ENCODE results near the gene ZNF74.

The ZNF74 gene

DNA sequence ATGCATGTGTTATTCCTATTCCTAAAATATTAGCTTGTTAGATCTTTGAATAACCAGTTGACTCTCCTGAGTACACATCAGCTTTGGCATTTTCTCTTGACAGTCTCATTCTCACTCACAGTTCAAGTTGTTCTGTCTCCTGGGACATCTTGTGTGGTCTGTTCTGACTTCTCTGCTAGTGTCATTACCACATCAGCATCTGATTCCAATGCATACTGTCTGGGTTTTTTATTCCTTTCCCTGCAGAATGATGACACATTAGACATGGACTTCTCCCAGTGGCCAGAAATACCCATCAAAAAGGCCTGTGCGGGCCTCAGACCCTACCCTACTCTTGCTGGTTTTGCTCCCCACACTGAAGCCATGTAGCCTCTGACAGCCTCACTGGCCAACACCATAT, 2.7 kb downstream of the ZNF74 start:
- Histone ChIP-seq H2AFZ (ENCODE audit: low read depth, low read length) (no peak overlapping the region), H3K4me2 (ENCODE audit: insufficient read depth, low read length) (peak overlapping the region; percentile 70; the same call in 1 of the 2 replicates), H3K27me3 (ENCODE audit: insufficient read depth, low read length, poor library complexity) (no peaks in the 10 kb centered on the region)

DNA sequence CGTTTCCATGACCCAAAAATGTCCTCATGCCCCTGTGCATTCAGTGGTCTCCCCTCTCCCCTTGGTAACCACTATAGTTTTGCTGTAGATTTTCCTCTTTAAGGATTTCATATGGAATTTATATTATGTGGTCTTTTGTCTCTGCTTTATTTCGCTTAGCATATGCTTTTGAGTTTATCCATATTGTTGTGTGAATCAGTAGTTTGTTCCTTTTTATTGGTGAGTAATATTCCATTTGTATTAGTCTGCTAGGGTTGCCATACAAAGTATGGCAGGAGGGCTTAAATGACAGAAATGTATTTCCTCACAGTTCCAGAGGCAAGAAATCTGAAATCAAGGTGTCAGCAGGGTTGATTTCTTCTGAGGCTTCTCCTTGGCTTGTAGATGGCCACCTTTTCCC, 3.5 kb downstream of the ZNF74 start:
- DNase-seq (no peak), ATAC-seq (ENCODE audit: insufficient read depth, low read depth) (no peak)
- Histone ChIP-seq H3K79me2 (ENCODE audit: insufficient read depth, low read length) (peaks cover 64% of the 10 kb centered on the region), H3K9me3 (ENCODE audit: insufficient read depth, low read length, severe bottlenecking) (no peaks in the 10 kb centered on the region), H3K36me3 (ENCODE audit: insufficient read depth, low read length) (peaks cover 33% of the 10 kb centered on the region), H4K20me1 (ENCODE audit: insufficient read depth, low read length) (peaks cover 14% of the 10 kb centered on the region), H2AFZ (ENCODE audit: low read depth, low read length) (no peak overlapping the region), H3K4me3 (ENCODE audit: low read depth in 1 of 2, low read length in 2 of 2) (no peak overlapping the region), H3K9ac (ENCODE audit: low read depth, low read length) (no peak overlapping the region), H3K4me2 (ENCODE audit: insufficient read depth, low read length) (no peak overlapping the region), H3K4me1 (ENCODE audit: insufficient read depth, low read length) (peaks cover 38% of the 10 kb centered on the region), H3K27ac (ENCODE audit: low read length) (no peak overlapping the region), H3K27me3 (ENCODE audit: insufficient read depth, low read length, poor library complexity) (no peaks in the 10 kb centered on the region)
- TF ChIP-seq EZH2 (IDR thresholded peaks at IDR 0.05; ENCODE audit: borderline replicate concordance, low read depth, low read length, severe bottlenecking) = no peak
- TF ChIP-seq, protein P1, sequence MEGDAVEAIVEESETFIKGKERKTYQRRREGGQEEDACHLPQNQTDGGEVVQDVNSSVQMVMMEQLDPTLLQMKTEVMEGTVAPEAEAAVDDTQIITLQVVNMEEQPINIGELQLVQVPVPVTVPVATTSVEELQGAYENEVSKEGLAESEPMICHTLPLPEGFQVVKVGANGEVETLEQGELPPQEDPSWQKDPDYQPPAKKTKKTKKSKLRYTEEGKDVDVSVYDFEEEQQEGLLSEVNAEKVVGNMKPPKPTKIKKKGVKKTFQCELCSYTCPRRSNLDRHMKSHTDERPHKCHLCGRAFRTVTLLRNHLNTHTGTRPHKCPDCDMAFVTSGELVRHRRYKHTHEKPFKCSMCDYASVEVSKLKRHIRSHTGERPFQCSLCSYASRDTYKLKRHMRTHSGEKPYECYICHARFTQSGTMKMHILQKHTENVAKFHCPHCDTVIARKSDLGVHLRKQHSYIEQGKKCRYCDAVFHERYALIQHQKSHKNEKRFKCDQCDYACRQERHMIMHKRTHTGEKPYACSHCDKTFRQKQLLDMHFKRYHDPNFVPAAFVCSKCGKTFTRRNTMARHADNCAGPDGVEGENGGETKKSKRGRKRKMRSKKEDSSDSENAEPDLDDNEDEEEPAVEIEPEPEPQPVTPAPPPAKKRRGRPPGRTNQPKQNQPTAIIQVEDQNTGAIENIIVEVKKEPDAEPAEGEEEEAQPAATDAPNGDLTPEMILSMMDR (IDR thresholded peaks at IDR 0.05; ENCODE audit: borderline replicate concordance, extremely low read depth, low read length, poor library complexity, severe bottlenecking) = no peak

More for the DNA sequence above, 2.7 kb downstream of the ZNF74 start:
- no peaks in the 10 kb centered on the region for H3K9me3 ChIP-seq (ENCODE audit: insufficient read depth, low read length, severe bottlenecking)
- TF ChIP-seq, protein P1 (IDR thresholded peaks at IDR 0.05; ENCODE audit: borderline replicate concordance, extremely low read depth, low read length, poor library complexity, severe bottlenecking) = no peak
- TF ChIP-seq EZH2 (IDR thresholded peaks at IDR 0.05; ENCODE audit: borderline replicate concordance, low read depth, low read length, severe bottlenecking) = no peak
- peaks cover 38% of the 10 kb centered on the region for H3K4me1 ChIP-seq (ENCODE audit: insufficient read depth, low read length)
- H3K27ac ChIP-seq (ENCODE audit: low read length) = no peak overlapping the region
- no peak overlapping the region for H3K9ac ChIP-seq (ENCODE audit: low read depth, low read length)
- ATAC-seq (ENCODE audit: insufficient read depth, low read depth) (no peak), DNase-seq (no peak)
- peaks cover 26% of the 10 kb centered on the region for H3K36me3 ChIP-seq (ENCODE audit: insufficient read depth, low read length)
- no peak overlapping the region; a peak in 1 of 4 replicates for H3K4me3 ChIP-seq (ENCODE audit: low read depth in 1 of 2, low read length in 2 of 2)
- H4K20me1 ChIP-seq (ENCODE audit: insufficient read depth, low read length) = peaks cover 14% of the 10 kb centered on the region
- peaks cover 64% of the 10 kb centered on the region for H3K79me2 ChIP-seq (ENCODE audit: insufficient read depth, low read length)

DNA sequence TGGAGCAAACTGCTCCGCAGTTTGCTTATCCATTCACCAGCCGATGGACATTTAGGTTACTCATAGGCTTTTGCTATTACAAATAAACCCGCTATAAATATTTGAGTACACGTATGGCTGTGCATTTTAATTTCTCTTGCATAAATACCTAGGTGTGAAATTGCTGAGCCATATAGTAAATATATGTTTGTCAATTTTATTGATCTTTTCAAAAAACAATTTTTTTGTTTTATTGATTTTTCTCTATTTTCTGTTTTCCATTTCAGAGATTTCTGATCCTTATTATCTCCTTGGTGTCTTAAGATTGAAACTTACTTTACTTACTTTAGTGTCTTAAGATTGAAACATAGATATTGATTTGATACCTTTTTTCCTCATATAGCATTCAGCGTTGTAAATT, 4.5 kb downstream of the ZNF74 start:
- no peak for ATAC-seq (ENCODE audit: insufficient read depth, low read depth)
- Histone ChIP-seq H3K4me1 (ENCODE audit: insufficient read depth, low read length) (peaks cover 31% of the 10 kb centered on the region), H4K20me1 (ENCODE audit: insufficient read depth, low read length) (peaks cover 14% of the 10 kb centered on the region)

More for the DNA sequence above, 4.5 kb downstream of the ZNF74 start:
- Histone ChIP-seq H3K27ac (ENCODE audit: low read length) (no peak overlapping the region), H3K27me3 (ENCODE audit: insufficient read depth, low read length, poor library complexity) (no peaks in the 10 kb centered on the region), H2AFZ (ENCODE audit: low read depth, low read length) (no peak overlapping the region), H3K4me3 (ENCODE audit: low read depth in 1 of 2, low read length in 2 of 2) (no peak overlapping the region), H3K9me3 (ENCODE audit: insufficient read depth, low read length, severe bottlenecking) (no peaks in the 10 kb centered on the region), H3K79me2 (ENCODE audit: insufficient read depth, low read length) (peaks cover 64% of the 10 kb centered on the region), H3K9ac (ENCODE audit: low read depth, low read length) (no peak overlapping the region), H3K36me3 (ENCODE audit: insufficient read depth, low read length) (peaks cover 40% of the 10 kb centered on the region), H3K4me2 (ENCODE audit: insufficient read depth, low read length) (no peak overlapping the region; the same call in 1 of the 2 replicates)
- DNase-seq = no peak
- no peak for TF ChIP-seq EZH2 (IDR thresholded peaks at IDR 0.05; ENCODE audit: borderline replicate concordance, low read depth, low read length, severe bottlenecking)
- TF ChIP-seq, protein P1 (IDR thresholded peaks at IDR 0.05; ENCODE audit: borderline replicate concordance, extremely low read depth, low read length, poor library complexity, severe bottlenecking) = no peak

Data from DND-41 (cell line).